SK-N-SH (cell line): ENCODE data around the gene PRMT5.

Experiments used
- EP300 ChIP-seq, 2 experiments: IDR thresholded peaks; 2 replicates each; pipeline versions ENCODE4 v1.4.0 to v1.6.1; 2012; ENCODE audit warnings: borderline replicate concordance in 1 of 2, low read depth in 1 of 2, low read length in 1 of 2
- FOXJ3 ChIP-seq: sonication (generic); formaldehyde crosslinking; IDR thresholded peaks from 2 replicates; pipeline ENCODE4 v1.5.1; 2020; ENCODE audit warnings: mild to moderate bottlenecking, missing genetic modification reagents
- FOXM1 ChIP-seq: IDR thresholded peaks from 2 replicates; pipeline ENCODE4 v1.4.0; 2012; ENCODE audit warnings: low read depth, mild to moderate bottlenecking
- GABPA ChIP-seq: IDR thresholded peaks from 2 replicates; pipeline ENCODE4 v1.4.0; 2012; ENCODE audit warnings: low read depth, mild to moderate bottlenecking
- POLR2AphosphoS5 ChIP-seq: IDR thresholded peaks from 2 replicates; pipeline ENCODE4 v1.6.1; 2012; ENCODE audit warnings: low read depth, low read length
- RCOR1 ChIP-seq: fragments of 150-350 bp; IDR thresholded peaks from 2 replicates; pipeline ENCODE4 v1.6.1; 2017; ENCODE audit warnings: antibody characterized with exemption, low read length
- TF ChIP-seq, protein P1 (sequence below): fragments of 200-600 bp; sonication (generic); IDR thresholded peaks from 2 replicates; pipeline ENCODE4 v1.6.1; 2017; ENCODE audit warnings: antibody characterized with exemption, mild to moderate bottlenecking, moderate library complexity
- TF ChIP-seq, protein P2 (sequence below): IDR thresholded peaks from 2 replicates; pipeline ENCODE4 v1.6.1; 2012; ENCODE audit warnings: mild to moderate bottlenecking, low read depth, low read length, moderate library complexity

DNA sequence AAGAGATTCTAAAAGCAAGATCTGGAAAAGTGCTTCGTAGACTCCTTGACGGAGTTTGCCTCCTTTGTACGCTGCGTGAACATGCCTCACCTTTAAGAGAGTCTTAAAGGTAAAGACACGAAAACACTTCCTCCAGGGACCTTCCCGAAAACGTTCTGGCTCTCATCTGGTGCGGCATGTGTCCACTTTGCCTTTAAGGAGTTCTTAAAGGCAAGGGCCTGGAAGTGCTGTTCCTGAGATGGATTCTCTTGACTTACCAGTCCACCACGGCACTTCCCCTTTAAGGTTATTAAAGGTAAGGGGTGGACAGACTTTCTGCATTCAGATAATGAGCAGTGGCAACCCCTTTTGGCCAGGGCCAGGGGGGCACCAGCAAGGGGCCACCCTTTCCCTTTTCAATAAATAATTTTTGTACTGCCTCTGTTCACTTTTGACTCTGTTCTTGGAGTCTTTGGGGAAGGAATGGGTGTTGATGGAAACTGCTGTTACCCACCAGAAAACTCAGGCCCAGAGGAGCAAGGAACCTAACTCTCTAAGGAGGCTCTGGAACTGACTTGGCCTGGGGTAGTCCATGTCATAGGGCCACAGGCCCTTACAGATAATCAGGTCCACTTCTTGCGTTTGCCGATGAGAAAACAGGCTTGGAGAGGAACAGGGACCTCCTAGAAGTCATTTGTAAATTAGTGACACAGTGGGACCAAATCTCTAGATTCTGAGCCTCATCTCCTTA lies 41.8 kb downstream of the PRMT5 start:
- TF ChIP-seq, protein P1, sequence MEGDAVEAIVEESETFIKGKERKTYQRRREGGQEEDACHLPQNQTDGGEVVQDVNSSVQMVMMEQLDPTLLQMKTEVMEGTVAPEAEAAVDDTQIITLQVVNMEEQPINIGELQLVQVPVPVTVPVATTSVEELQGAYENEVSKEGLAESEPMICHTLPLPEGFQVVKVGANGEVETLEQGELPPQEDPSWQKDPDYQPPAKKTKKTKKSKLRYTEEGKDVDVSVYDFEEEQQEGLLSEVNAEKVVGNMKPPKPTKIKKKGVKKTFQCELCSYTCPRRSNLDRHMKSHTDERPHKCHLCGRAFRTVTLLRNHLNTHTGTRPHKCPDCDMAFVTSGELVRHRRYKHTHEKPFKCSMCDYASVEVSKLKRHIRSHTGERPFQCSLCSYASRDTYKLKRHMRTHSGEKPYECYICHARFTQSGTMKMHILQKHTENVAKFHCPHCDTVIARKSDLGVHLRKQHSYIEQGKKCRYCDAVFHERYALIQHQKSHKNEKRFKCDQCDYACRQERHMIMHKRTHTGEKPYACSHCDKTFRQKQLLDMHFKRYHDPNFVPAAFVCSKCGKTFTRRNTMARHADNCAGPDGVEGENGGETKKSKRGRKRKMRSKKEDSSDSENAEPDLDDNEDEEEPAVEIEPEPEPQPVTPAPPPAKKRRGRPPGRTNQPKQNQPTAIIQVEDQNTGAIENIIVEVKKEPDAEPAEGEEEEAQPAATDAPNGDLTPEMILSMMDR: no peak
- TF ChIP-seq POLR2AphosphoS5 (no peak), FOXM1 (no peak), FOXJ3 (CRISPR knock-in tag) (no peak), GABPA (no peak), RCOR1 (no peak), EP300 (IDR thresholded peaks at IDR 0.05; ENCODE audit: borderline replicate concordance in 1 of 2, low read depth in 1 of 2, low read length in 1 of 2) (no peak)
- TF ChIP-seq, protein P2, sequence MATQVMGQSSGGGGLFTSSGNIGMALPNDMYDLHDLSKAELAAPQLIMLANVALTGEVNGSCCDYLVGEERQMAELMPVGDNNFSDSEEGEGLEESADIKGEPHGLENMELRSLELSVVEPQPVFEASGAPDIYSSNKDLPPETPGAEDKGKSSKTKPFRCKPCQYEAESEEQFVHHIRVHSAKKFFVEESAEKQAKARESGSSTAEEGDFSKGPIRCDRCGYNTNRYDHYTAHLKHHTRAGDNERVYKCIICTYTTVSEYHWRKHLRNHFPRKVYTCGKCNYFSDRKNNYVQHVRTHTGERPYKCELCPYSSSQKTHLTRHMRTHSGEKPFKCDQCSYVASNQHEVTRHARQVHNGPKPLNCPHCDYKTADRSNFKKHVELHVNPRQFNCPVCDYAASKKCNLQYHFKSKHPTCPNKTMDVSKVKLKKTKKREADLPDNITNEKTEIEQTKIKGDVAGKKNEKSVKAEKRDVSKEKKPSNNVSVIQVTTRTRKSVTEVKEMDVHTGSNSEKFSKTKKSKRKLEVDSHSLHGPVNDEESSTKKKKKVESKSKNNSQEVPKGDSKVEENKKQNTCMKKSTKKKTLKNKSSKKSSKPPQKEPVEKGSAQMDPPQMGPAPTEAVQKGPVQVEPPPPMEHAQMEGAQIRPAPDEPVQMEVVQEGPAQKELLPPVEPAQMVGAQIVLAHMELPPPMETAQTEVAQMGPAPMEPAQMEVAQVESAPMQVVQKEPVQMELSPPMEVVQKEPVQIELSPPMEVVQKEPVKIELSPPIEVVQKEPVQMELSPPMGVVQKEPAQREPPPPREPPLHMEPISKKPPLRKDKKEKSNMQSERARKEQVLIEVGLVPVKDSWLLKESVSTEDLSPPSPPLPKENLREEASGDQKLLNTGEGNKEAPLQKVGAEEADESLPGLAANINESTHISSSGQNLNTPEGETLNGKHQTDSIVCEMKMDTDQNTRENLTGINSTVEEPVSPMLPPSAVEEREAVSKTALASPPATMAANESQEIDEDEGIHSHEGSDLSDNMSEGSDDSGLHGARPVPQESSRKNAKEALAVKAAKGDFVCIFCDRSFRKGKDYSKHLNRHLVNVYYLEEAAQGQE: no peak
